Suprapubic skin (tissue), 4 donors: ENCODE measurements around the gene BCAS2.

Experiments used
- POLR2A ChIP-seq, 2 donors: fragments of 450-650 bp; IDR thresholded peaks; one replicate each; pipeline ENCODE4 v1.6.1; 2017; ENCODE audit warnings: antibody characterized with exemption in 2 of 2, mild to moderate bottlenecking in 2 of 2, moderate library complexity in 2 of 2
- POLR2AphosphoS5 ChIP-seq, 3 donors: sonication (generic); formaldehyde crosslinking; IDR thresholded peaks; one replicate each; pipeline ENCODE4 v1.6.1; 2017; ENCODE audit warnings: antibody characterized with exemption in 3 of 3
- TF ChIP-seq, protein P1 (sequence below), 2 donors: fragments of 200-600 bp in 1 of 2; fragments of 450-650 bp in 1 of 2; sonication (generic) in 1 of 2; IDR thresholded peaks; one replicate each; pipeline ENCODE4 v1.5.1; 2016 to 2019; ENCODE audit warnings: antibody characterized with exemption in 2 of 2, mild to moderate bottlenecking in 1 of 2, moderate library complexity in 1 of 2

DNA sequence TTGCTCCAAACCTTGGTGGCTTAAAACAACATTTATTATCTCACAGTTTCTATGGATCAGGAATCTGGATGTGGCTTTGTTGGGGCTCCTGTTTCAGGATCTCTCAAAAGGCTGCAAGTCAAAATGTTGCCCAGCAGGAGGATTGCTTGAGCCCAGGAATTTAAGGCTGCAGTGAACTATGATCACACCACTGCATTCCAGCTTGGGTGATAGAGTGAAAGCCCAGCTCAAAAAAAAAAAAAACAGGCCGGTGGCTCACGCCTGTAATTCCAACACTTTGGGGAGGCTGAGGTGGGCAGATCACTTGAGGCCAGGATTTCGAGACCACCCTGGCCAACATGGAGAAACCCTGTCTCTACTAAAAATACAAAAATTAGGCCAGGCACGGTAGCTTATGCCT, 30.0 kb downstream of the BCAS2 start:
- TF ChIP-seq POLR2A (IDR thresholded peaks at IDR 0.05) (no peak), POLR2AphosphoS5 (IDR thresholded peaks at IDR 0.05) (no peak)
- TF ChIP-seq, protein P1, sequence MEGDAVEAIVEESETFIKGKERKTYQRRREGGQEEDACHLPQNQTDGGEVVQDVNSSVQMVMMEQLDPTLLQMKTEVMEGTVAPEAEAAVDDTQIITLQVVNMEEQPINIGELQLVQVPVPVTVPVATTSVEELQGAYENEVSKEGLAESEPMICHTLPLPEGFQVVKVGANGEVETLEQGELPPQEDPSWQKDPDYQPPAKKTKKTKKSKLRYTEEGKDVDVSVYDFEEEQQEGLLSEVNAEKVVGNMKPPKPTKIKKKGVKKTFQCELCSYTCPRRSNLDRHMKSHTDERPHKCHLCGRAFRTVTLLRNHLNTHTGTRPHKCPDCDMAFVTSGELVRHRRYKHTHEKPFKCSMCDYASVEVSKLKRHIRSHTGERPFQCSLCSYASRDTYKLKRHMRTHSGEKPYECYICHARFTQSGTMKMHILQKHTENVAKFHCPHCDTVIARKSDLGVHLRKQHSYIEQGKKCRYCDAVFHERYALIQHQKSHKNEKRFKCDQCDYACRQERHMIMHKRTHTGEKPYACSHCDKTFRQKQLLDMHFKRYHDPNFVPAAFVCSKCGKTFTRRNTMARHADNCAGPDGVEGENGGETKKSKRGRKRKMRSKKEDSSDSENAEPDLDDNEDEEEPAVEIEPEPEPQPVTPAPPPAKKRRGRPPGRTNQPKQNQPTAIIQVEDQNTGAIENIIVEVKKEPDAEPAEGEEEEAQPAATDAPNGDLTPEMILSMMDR (IDR thresholded peaks at IDR 0.05): no peak
